DND-41 (cell line): ENCODE measurements around the gene IQSEC1.

Experiments
- ATAC-seq: fragments of 200-7000 bp; cut with Tn5 transposase; 3 replicates; pipeline ENCODE4 v1.9.1; 2021; ENCODE audit warnings: low read depth; ENCODE audit not compliant: insufficient read depth
- DNase-seq: peaks from one replicate; pipeline ENCODE4 v3.0.0-alpha.2; 2020
- H2AFZ ChIP-seq: 2 replicates; pipeline ENCODE4 v1.6.0; 2012; ENCODE audit warnings: low read depth, low read length
- H3K27ac ChIP-seq: 2 replicates; pipeline ENCODE4 v1.5.1; 2012; ENCODE audit warnings: low read length, inconsistent platforms
- H3K27me3 ChIP-seq: fragments of 200-600 bp; sonication (generic); 2 replicates; pipeline ENCODE4 v1.6.0; 2012; ENCODE audit warnings: low read length, mild to moderate bottlenecking, inconsistent platforms; ENCODE audit not compliant: insufficient read depth, poor library complexity
- H3K36me3 ChIP-seq: 2 replicates; pipeline ENCODE4 v1.5.1; 2012; ENCODE audit warnings: low read length, inconsistent platforms; ENCODE audit not compliant: insufficient read depth
- H3K4me1 ChIP-seq: 2 replicates; pipeline ENCODE4 v1.5.1; 2012; ENCODE audit warnings: mild to moderate bottlenecking, low read length; ENCODE audit not compliant: insufficient read depth
- H3K4me2 ChIP-seq: 2 replicates; pipeline ENCODE4 v1.6.0; 2012; ENCODE audit warnings: mild to moderate bottlenecking, moderate library complexity, low read length, inconsistent platforms; ENCODE audit not compliant: insufficient read depth
- H3K4me3 ChIP-seq, 2 experiments: fragments of 200-600 bp in 1 of 2; shearing (Covaris generic) in 1 of 2; 2 replicates each; pipeline ENCODE4 v1.5.1; 2012 to 2016; ENCODE audit warnings: inconsistent platforms in 2 of 2, low read length in 2 of 2, mild to moderate bottlenecking in 2 of 2, low read depth in 1 of 2, moderate library complexity in 1 of 2
- H3K79me2 ChIP-seq: 2 replicates; pipeline ENCODE4 v1.6.0; 2012; ENCODE audit warnings: low read length, inconsistent platforms; ENCODE audit not compliant: insufficient read depth
- H3K9ac ChIP-seq: 2 replicates; pipeline ENCODE4 v1.6.0; 2012; ENCODE audit warnings: low read depth, mild to moderate bottlenecking, inconsistent platforms, low read length, moderate library complexity
- H3K9me3 ChIP-seq: 2 replicates; pipeline ENCODE4 v1.5.1; 2012; ENCODE audit warnings: low read length, moderate library complexity, mild to moderate bottlenecking, inconsistent platforms; ENCODE audit not compliant: insufficient read depth, severe bottlenecking
- H4K20me1 ChIP-seq: 2 replicates; pipeline ENCODE4 v1.6.0; 2012; ENCODE audit warnings: low read length; ENCODE audit not compliant: insufficient read depth
- EZH2 ChIP-seq: IDR thresholded peaks from 3 replicates; pipeline ENCODE4 v1.6.1; 2012; ENCODE audit warnings: borderline replicate concordance, low read depth, mild to moderate bottlenecking, moderate library complexity, low read length, inconsistent platforms; ENCODE audit not compliant: severe bottlenecking
- TF ChIP-seq, protein P1 (sequence below): IDR thresholded peaks from 2 replicates; pipeline ENCODE4 v1.5.1; 2012; ENCODE audit warnings: borderline replicate concordance, low read length, moderate library complexity, mild to moderate bottlenecking; ENCODE audit not compliant: poor library complexity, severe bottlenecking; ENCODE audit errors: extremely low read depth

IQSEC1 gene

DNA sequence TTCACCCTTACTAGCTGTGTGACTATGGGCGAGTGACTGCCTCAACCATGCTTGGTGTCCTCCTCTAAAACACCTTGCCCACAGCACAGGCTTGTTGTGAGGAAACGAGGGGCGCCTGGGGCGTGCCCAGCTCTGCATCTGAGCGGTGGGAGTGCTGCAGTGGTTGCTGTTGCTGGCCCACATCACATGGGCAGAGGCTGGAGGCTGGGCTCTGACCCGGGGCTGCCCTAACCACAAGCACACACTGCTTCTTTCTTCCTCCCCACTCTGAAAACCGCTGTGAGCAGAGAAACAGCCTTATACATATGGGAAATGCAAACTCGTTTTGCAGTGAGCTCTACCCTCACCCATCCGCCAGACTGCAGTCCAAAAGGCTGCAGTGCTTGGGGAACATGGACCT, 157.1 kb downstream of the IQSEC1 start:
- Histone ChIP-seq H3K4me3 (no peak overlapping the region), H3K4me2 (no peak overlapping the region), H2AFZ (no peak overlapping the region), H3K9me3 (no peaks in the 10 kb centered on the region), H3K27ac (no peak overlapping the region), H3K36me3 (peaks cover 63% of the 10 kb centered on the region), H3K9ac (no peak overlapping the region), H3K4me1 (no peaks in the 10 kb centered on the region), H3K27me3 (no peaks in the 10 kb centered on the region), H4K20me1 (no peaks in the 10 kb centered on the region; the same call in 1 of the 2 replicates), H3K79me2 (no peaks in the 10 kb centered on the region)
- DNase-seq: peak; percentile 47
- TF ChIP-seq, protein P1, sequence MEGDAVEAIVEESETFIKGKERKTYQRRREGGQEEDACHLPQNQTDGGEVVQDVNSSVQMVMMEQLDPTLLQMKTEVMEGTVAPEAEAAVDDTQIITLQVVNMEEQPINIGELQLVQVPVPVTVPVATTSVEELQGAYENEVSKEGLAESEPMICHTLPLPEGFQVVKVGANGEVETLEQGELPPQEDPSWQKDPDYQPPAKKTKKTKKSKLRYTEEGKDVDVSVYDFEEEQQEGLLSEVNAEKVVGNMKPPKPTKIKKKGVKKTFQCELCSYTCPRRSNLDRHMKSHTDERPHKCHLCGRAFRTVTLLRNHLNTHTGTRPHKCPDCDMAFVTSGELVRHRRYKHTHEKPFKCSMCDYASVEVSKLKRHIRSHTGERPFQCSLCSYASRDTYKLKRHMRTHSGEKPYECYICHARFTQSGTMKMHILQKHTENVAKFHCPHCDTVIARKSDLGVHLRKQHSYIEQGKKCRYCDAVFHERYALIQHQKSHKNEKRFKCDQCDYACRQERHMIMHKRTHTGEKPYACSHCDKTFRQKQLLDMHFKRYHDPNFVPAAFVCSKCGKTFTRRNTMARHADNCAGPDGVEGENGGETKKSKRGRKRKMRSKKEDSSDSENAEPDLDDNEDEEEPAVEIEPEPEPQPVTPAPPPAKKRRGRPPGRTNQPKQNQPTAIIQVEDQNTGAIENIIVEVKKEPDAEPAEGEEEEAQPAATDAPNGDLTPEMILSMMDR: no peak
- TF ChIP-seq EZH2: no peak
- peak; percentile 78 for ATAC-seq

DNA sequence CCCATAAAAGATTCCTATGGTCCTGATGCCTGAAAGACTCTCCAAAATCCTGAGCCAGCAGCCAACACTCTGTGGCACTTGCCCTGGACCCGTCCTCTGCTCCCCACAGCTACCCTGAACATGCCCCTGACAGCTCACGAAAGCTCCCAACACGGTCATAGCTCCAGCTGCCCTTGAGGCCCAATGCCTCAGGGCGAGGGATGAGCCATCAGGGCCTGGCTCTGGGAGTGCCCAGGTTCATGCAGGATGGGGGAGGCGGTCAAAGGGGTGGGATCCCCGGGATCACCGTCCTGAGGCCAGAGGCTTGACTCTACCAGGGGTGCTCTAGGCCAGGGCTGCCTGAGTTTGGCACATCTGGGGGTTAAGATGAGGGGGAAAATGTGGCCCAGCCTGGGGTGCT, 159.1 kb downstream of the IQSEC1 start:
- no peak for ATAC-seq
- H3K27me3 ChIP-seq: no peaks in the 10 kb centered on the region
- peaks cover 63% of the 10 kb centered on the region for H3K36me3 ChIP-seq
- H2AFZ ChIP-seq: no peak overlapping the region
- H4K20me1 ChIP-seq: no peaks in the 10 kb centered on the region; the same call in 1 of the 2 replicates
- no peak overlapping the region for H3K9ac ChIP-seq
- H3K9me3 ChIP-seq: no peaks in the 10 kb centered on the region
- no peak overlapping the region for H3K27ac ChIP-seq
- H3K4me1 ChIP-seq: no peaks in the 10 kb centered on the region
- no peaks in the 10 kb centered on the region for H3K79me2 ChIP-seq
- H3K4me3 ChIP-seq: no peak overlapping the region
- TF ChIP-seq EZH2: no peak
- TF ChIP-seq, protein P1: no peak
- no peak overlapping the region for H3K4me2 ChIP-seq
- DNase-seq: no peak

DNA sequence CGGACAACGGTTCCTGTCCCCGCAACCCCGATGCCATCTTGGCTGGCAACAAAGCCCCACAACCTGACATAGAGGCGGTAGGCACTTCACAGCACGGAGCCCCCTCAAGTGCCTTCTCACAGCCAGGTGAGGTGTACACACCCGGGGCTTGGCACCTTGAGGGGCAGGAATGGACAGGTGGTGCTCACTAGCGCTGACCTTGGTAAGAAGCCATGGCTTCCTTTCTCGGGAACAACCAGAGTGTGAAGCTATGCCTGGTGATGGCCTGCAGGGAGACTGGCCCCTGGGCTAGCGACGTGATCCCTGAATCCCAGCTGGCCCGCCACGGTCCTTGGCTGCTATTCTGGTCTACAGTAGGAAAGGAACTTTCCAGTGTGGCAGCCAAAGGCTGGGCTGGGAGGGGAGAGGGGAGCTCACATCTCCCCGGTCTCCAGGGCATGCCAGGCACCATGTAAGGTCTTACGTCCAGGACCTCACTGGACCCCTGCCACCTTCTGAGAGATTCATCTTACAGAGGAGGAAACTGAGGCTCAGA, 161.3 kb downstream of the IQSEC1 start:
- no peaks in the 10 kb centered on the region; the same call in 1 of the 2 replicates for H4K20me1 ChIP-seq
- H3K9me3 ChIP-seq: no peaks in the 10 kb centered on the region
- no peaks in the 10 kb centered on the region for H3K27me3 ChIP-seq
- H3K4me3 ChIP-seq: no peak overlapping the region
- H3K79me2 ChIP-seq: no peaks in the 10 kb centered on the region
- no peak overlapping the region for H3K9ac ChIP-seq
- H3K4me2 ChIP-seq: no peak overlapping the region
- DNase-seq (no peak), ATAC-seq (no peak)
- H3K36me3 ChIP-seq: peaks cover 63% of the 10 kb centered on the region
- H3K4me1 ChIP-seq: no peaks in the 10 kb centered on the region
- no peak for TF ChIP-seq EZH2
- TF ChIP-seq, protein P1: no peak
- H3K27ac ChIP-seq: no peak overlapping the region
- H2AFZ ChIP-seq: no peak overlapping the region
